ENCODE results near the gene UGGT1. TPM values are rescaled to one million over a fixed set of nuclear protein-coding genes. Genes with fewer than 3 reads are reported as not detected.

UGGT1 gene
- total RNA-seq, 1 donor from 2014 or later: 47.1 TPM

GRCh38 chr2:128103407-128103806 is 12.4 kb downstream of the UGGT1 start:
- no peaks in the 10 kb centered on the region for H3K27me3 Mint-ChIP-seq (ENCODE audit: low read depth)
- no peak for DNase-seq (ENCODE audit: low spot score)
- H3K4me3 Mint-ChIP-seq (ENCODE audit: unreplicated experiment): no peak overlapping the region
- H3K9me3 Mint-ChIP-seq (ENCODE audit: low read depth): no peaks in the 10 kb centered on the region
- H3K27ac Mint-ChIP-seq (ENCODE audit: unreplicated experiment): peak overlapping the region; percentile 73
- TF ChIP-seq, protein P1, sequence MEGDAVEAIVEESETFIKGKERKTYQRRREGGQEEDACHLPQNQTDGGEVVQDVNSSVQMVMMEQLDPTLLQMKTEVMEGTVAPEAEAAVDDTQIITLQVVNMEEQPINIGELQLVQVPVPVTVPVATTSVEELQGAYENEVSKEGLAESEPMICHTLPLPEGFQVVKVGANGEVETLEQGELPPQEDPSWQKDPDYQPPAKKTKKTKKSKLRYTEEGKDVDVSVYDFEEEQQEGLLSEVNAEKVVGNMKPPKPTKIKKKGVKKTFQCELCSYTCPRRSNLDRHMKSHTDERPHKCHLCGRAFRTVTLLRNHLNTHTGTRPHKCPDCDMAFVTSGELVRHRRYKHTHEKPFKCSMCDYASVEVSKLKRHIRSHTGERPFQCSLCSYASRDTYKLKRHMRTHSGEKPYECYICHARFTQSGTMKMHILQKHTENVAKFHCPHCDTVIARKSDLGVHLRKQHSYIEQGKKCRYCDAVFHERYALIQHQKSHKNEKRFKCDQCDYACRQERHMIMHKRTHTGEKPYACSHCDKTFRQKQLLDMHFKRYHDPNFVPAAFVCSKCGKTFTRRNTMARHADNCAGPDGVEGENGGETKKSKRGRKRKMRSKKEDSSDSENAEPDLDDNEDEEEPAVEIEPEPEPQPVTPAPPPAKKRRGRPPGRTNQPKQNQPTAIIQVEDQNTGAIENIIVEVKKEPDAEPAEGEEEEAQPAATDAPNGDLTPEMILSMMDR (IDR thresholded peaks at IDR 0.05): no peak
- peaks cover 5% of the 10 kb centered on the region for H3K36me3 Mint-ChIP-seq (ENCODE audit: low read depth)
- H3K4me1 Mint-ChIP-seq (ENCODE audit: low read depth): peaks cover 21% of the 10 kb centered on the region

DNA sequence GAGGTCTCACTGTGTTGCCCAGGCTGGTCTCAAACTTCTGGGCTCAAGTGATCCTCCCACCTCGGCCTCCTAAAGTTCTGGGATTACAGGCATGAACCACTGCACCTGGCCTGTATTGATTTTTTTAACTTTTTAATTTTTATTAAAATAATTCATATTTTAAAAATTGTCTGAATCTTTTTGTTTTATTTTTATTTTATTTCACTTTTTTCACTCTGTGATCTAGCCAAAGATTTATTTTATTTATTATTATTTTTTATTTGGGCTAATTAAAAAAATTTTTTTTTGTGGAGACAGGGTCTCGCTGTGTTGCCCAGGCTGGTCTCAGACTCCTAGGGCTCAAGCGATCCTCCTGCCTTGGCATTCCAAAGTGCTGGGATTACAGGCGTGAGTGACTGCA is 14.1 kb downstream of the UGGT1 start:
- TF ChIP-seq, protein P1 (IDR thresholded peaks at IDR 0.05): no peak
- Mint-ChIP-seq H3K27me3 (ENCODE audit: low read depth) (no peaks in the 10 kb centered on the region), H3K27ac (ENCODE audit: unreplicated experiment) (no peak overlapping the region), H3K9me3 (ENCODE audit: low read depth) (no peaks in the 10 kb centered on the region), H3K36me3 (ENCODE audit: low read depth) (peaks cover 10% of the 10 kb centered on the region), H3K4me3 (ENCODE audit: unreplicated experiment) (no peak overlapping the region), H3K4me1 (ENCODE audit: low read depth) (peaks cover 21% of the 10 kb centered on the region)
- DNase-seq (ENCODE audit: low spot score): no peak

GRCh38 chr2:128108166-128108565 is 17.2 kb downstream of the UGGT1 start:
- Mint-ChIP-seq H3K27ac (ENCODE audit: unreplicated experiment) (no peak overlapping the region), H3K4me3 (ENCODE audit: unreplicated experiment) (no peak overlapping the region), H3K4me1 (ENCODE audit: low read depth) (peaks cover 6% of the 10 kb centered on the region)

DNA sequence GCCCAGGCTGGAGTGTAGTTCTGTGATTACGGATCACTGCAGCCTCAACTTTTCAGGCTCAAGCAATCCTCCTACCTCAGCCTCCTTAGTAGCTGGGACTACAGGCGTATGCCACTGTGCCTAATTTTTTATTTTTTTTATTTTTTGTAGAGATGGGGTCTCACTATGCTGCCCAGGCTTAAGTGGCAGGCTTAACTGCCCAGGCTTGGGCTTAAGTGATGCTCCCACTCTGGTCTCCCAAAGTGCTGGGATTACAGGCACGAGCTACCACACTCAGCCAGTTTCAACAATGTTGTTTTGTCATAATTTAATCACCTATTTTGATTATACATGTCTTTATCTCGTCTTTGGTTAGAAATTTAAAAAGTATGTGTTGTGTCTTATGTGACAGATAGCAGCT is 18.2 kb downstream of the UGGT1 start:
- H3K4me1 Mint-ChIP-seq (ENCODE audit: low read depth): no peaks in the 10 kb centered on the region
- no peaks in the 10 kb centered on the region for H3K9me3 Mint-ChIP-seq (ENCODE audit: low read depth)
- no peak overlapping the region for H3K4me3 Mint-ChIP-seq (ENCODE audit: unreplicated experiment)
- TF ChIP-seq, protein P1 (IDR thresholded peaks at IDR 0.05): no peak
- H3K27me3 Mint-ChIP-seq (ENCODE audit: low read depth): no peaks in the 10 kb centered on the region
- no peak for DNase-seq (ENCODE audit: low spot score)
- no peak overlapping the region for H3K27ac Mint-ChIP-seq (ENCODE audit: unreplicated experiment)
- peaks cover 10% of the 10 kb centered on the region for H3K36me3 Mint-ChIP-seq (ENCODE audit: low read depth)

More at GRCh38 chr2:128108166-128108565, 17.2 kb downstream of the UGGT1 start:
- H3K36me3 Mint-ChIP-seq (ENCODE audit: low read depth): peaks cover 12% of the 10 kb centered on the region
- DNase-seq (ENCODE audit: low spot score): no peak
- no peaks in the 10 kb centered on the region for H3K27me3 Mint-ChIP-seq (ENCODE audit: low read depth)
- no peaks in the 10 kb centered on the region for H3K9me3 Mint-ChIP-seq (ENCODE audit: low read depth)
- TF ChIP-seq, protein P1 (IDR thresholded peaks at IDR 0.05): no peak

DNA sequence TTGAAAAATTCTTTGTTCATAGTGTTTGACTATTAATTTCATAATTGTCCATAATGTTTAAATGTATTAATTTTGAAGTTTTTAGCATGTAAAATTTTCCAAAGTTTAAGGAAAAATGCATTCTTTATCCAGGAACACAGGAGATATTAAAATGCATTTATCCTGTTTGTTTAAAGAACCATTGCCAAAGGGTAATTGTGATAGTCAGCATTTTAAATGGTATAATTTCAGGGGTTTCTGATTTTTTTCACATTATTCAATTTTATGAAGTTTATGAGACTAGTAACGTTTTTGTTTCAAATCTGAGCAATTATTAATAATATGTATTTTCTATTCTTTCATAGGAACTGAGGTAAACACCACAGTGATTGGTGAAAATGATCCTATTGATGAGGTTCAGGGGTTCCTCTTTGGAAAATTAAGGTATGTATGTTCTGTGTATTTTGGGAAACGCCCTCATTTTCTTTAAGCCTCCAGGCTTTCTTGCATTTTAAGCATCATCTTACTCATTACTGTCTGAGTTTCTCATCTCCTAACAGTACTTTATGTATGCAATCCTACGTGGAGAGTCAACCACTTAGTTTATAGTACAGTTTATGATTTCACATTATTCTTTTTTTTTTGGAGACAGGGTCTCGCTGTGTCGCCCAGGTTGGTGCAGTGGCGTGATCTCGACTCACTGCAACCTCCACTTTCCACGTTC is 25.1 kb downstream of the UGGT1 start:
- Mint-ChIP-seq H3K27me3 (ENCODE audit: low read depth) (no peaks in the 10 kb centered on the region), H3K4me3 (ENCODE audit: unreplicated experiment) (no peak overlapping the region), H3K27ac (ENCODE audit: unreplicated experiment) (no peak overlapping the region), H3K4me1 (ENCODE audit: low read depth) (no peaks in the 10 kb centered on the region), H3K36me3 (ENCODE audit: low read depth) (peaks cover 20% of the 10 kb centered on the region), H3K9me3 (ENCODE audit: low read depth) (no peaks in the 10 kb centered on the region)
- TF ChIP-seq, protein P1 (IDR thresholded peaks at IDR 0.05): no peak
- no peak for DNase-seq (ENCODE audit: low spot score)
